Measurements from ENCODE around the gene SAFB.
"Not testable (repeated sequence)": the region's sequence is repeated elsewhere in the genome, so short reads cannot be mapped to it uniquely, and the experiment has no call there.

Gene SAFB

DNA sequence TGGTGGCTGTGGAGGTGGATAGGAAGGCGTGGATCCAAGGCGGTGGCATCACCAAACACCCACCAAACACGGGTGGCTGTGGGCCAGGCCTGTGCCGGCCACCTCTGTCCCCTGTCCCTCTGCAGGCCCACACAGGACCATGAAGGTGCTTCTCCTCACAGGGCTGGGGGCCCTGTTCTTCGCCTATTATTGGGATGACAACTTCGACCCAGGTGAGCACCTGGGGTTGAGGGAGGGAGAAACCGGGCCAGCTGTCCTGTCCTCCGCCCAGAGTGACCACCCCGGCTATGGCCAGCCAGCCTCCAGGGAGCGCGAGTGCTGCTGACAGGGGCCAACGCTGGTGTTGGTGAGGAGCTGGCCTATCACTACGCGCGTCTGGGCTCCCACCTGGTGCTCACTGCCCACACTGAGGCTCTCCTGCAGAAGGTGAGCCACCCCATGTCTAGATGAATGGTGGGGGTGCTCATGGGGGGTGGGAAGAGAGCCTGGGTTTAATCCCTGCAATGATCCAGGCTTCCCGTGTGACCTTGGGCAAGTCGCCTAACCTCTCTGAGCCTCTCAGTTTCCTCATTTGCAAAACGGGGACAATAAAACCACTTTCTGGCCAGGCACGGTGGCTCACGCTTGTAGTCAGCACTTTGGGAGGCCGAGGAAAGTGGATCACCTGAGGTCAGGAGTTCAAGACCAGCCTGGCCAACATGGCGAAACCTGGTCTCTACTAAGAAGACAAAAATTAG lies 62.0 kb downstream of the SAFB start:
- DNase-seq (ENCODE audit: low read depth, low spot score) = no peak

DNA sequence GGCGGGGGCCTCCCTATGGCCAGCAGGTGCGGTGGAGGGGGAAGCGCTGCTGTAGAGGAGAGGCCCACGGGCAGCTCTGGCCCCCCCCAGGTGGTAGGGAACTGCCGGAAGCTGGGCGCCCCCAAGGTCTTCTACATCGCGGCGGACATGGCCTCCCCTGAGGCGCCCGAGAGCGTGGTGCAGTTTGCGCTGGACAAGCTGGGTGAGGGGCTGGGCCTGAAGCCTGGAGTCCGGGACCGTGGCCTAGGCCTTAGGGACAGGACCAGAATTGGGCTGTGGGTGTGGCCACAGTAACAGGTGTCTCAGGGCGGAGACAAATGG lies 63.4 kb downstream of the SAFB start:
- no peak for DNase-seq (ENCODE audit: low read depth, low spot score)

DNA sequence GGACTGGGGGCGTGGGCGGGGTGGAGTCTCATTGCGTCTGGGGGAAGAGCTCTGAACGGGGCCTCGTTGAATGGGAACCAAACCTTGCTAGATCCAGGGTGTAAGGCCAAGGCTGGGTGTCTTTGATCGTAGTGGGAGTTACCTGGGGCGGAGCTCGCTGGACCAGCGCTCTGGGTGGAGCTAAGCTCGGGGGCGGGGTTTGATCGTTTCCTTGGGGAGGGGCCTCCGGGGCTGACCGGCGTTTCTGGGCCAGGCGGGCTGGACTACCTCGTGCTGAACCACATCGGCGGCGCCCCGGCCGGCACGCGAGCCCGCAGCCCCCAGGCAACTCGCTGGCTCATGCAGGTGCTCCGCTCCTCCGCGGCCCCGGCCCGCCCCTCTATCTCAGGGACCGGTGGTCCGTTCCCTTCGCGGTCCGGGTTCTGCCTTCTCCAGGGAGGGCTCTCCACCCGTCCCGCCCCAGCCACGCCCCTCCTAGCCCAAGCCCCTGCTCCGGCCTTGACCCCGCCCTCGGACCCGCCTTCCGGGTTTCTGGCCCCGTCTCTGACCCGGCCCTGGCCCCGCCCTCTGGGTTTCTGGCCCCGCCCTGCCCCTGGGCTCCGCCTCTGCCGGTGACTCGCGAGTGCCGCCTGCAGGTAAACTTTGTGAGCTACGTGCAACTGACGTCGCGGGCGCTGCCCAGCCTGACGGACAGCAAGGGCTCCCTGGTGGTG lies 63.9 kb downstream of the SAFB start:
- DNase-seq (ENCODE audit: low read depth, low spot score) = peak; percentile 83

DNA sequence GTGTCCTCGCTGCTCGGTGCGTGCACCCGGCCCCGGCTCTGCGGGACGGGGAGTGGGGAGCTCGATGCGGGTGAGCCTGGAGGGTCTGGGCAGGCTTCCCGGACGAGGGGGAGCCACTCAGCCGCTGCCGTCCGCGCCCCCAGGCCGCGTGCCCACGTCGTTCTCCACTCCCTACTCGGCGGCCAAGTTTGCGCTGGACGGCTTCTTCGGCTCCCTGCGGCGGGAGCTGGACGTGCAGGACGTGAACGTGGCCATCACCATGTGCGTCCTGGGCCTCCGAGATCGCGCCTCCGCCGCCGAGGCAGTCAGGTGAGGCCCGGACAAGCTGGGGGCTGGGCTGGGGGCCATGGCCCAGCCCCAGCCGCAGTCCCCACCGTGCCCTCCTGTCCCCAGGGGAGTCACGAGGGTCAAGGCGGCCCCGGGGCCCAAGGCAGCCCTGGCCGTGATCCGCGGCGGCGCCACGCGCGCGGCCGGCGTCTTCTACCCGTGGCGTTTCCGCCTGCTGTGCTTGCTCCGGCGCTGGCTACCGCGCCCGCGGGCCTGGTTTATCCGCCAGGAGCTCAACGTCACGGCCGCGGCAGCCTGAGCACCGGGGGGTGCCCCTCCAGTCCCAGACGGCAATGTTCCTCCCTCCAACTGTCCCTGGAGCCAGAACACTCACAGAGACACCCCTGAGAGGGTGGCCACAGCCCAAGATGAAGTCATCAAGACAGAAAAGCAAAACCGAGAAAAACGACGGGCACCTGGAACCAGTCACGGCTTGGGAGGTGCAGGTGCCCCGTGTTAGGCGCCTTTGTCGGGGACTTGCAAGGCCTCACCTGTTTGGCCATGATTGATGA lies 64.7 kb downstream of the SAFB start:
- DNase-seq (ENCODE audit: low read depth, low spot score) = no peak

DNA sequence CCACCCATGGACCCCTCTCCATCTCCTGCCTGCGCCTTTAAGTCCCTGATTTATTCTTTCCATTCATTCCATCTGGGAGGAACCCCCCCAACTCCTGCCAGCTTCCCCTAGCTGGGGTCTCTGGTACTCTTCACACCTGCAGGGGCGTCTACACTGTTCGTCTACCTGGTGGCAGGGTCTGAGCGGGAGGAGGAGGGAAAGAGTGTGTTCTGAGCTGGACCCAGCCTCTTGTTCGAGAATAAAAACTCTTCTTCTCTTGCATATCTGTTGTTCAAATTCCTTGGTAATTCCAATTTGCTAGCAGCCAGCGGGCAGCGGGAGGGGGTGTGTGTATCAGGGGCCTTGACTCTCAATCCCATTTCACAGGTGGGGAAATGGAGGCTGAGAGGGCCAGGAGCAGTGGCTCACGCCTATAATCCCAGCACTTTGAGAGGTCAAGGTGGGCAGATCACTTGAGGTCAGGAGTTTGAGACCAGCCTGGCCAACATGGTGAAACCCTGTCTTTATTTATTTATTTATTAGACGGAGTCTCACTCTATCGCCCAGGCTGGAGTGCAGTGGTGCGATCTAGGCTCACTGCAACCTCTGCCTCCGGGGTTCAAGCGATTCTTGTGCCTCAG lies 65.5 kb downstream of the SAFB start:
- DNase-seq (ENCODE audit: low read depth, low spot score) = not testable (repeated sequence)

DNA sequence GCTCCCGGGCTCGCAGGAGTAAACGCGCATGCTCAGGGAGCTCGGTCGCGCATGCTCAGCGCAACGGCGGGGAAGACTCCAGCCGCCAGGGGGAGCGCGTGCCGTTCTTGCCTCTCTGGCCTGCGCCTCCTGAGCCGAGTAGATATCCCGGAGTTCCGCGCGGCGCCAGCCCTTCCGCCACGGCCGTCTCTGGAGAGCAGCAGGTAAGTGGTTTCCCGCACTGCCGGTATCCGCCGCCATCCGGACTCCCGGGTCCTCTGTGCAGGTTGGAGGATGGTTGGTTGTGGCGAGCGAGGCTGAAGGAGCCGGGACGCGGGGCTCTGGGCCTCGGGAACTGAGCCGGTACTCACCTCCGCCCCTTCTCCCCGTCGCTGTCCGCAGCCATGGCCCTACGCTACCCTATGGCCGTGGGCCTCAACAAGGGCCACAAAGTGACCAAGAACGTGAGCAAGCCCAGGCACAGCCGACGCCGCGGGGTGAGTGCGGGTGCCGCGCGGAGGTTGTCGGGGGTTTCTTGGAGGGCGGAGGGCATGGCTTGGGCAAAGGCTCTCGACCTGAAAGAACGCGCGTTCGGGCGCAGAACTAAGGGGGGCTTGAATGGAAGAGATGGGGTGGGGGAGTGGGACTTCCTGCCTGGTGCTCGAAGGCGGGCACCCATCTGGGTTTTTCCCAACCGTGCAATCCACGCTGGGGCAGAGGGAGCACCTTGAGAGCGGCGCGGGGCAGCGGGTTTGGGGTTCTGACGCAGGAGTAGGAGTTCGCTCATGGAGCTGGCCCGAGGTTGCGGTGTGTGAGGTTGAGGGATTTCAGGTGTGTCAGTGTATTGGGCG lies 67.5 kb downstream of the SAFB start, which contains the start of gene RPL36:
RPL36 (plus strand) TSS at position 171 of the 830 bp plus-strand sequence; CDS start at position 384, 213 bp downstream.
- peak; percentile 65 for DNase-seq (ENCODE audit: low read depth, low spot score)

DNA sequence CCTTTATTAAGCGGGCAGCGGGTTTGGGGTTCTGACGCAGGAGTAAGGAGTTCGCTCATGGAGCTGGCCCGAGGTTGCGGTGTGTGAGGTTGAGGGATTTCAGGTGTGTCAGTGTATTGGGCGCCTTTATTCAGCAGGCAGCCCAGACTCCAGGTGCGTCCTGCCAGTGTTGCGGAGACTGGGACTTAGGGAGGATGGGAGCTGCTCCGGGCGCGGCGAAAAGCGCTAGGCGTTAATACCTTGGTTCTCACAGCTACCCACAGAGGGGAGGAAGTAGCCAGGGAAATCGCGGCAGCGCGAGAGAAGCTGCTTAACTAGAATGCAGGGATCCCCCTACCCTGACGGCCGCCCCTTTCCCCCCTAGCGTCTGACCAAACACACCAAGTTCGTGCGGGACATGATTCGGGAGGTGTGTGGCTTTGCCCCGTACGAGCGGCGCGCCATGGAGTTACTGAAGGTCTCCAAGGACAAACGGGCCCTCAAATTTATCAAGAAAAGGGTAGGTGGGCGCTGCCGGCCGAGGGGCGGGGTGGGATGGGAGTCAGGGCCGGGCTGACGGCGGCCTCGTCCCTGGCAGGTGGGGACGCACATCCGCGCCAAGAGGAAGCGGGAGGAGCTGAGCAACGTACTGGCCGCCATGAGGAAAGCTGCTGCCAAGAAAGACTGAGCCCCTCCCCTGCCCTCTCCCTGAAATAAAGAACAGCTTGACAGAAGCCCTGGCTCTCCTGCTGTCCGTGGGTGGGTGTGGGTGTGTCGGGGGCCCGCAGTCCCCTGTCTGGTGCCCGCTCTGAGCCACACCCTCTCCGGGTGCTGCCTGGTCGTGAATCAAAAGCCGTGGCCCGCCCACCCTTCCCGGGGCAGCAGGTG lies 68.3 kb downstream of the SAFB start:
- no peak for DNase-seq (ENCODE audit: low read depth, low spot score)

DNA sequence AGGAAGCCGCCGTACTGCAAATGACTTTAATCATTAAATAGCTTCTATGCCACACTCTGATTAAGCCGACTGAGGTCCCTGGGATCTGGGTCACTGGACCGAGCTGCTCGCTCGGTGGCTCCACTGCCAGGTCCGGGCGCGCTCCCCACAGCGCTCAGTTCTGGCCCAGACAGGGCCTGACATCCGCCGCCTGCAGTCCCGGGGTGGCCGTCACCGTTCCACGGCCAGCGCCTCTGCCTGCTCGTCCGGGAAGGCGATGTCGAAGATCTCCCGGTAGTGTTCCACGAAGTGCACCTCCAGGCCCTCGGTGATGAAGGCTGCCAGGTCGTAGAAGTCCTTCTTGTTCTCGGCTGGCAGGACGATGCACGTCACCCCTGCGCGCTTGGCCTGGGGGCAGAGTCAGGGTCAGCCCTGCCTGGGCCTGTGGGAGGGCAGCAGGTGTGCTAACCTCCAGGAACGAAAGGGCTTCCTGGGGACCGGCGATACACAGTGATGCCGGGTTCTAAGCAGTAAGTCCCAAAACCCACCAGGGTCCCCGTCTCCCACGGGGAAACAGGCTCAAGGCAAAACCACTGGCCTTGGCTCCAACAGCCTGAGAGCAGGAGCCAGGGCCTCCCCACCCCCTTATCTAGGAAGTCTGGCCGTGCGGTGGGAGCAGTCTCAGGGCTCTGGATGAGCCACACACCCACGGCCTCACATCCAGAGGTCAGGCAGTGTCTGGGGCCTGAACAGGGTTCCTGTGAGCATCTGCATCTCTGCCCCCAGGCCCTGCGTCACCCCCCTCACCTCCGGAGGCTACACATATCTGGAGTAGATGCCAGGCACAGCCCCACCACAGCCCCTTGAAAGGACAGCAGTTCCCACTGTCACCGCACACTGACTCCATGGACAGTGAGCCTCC lies 69.2 kb downstream of the SAFB start:
- no peak for DNase-seq (ENCODE audit: low read depth, low spot score)

DNA sequence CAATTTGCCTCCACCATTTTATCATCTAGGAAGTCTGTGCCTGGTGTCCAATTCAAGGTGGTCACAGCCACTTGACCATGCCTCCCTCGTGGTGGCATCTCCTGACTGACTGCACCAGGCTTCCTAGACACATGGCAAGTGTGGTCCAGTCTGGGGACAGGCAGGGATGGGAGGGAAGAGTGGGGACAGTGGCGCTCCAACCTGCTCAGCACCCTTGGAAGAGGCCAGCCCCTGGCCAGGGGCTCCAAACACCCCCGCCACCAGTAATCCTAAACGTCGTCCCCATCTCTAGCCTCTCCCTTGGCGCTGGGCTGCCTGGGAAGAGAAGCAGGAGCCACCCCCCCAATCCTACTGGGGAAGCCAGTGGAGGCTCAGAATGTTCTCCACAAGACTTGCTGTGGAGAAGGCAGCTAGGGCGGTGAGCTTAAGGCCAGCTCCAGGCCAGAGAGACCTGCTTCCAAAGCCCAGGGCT lies 69.9 kb downstream of the SAFB start:
- DNase-seq (ENCODE audit: low read depth, low spot score) = no peak

DNA sequence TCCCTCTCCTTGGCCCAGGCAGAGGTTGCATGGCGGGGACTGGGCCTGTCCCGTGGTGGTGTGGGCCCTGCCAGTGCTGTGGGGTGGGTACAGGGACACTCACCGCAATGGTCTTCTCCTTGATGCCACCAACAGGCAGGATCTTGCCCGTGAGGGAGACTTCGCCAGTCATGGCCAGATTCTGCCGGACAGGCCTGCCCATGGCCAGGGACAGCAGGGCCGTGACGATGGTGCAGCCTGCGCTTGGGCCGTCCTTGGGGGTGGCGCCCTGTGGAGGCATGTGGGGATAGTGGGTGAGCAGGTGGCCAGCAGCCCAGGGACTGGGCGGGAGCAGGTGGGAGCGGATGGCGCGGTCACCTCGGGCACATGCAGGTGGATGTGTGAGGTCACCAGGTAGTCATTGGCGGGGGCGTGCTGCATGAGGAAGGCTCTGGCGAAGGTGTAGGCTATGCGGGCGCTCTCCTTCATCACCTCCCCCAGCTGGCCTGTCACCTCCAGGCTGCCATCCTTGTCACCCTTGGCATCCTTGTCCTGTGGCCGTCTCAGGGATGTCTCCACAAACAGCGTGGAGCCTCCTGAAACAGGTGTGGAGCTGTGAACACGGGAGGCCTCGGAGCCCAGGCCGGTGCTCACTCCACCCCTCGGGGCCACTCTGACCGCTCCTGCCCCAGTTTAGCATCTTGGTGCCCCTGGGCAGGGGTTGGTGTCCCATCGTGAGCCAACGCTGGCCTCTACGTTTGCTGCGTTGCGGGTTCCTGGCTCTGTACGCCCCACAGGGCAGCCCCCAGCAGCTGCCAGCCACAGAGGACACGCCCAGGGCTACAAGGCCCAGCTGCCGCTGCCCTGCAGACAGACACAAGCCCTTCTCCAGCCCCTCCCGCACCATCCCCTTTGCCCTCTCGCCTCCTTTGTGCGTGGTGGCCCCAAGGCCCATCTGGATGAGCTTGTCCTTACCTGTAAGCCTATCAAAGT lies 70.6 kb downstream of the SAFB start:
- no peak for DNase-seq (ENCODE audit: low read depth, low spot score)

DNA sequence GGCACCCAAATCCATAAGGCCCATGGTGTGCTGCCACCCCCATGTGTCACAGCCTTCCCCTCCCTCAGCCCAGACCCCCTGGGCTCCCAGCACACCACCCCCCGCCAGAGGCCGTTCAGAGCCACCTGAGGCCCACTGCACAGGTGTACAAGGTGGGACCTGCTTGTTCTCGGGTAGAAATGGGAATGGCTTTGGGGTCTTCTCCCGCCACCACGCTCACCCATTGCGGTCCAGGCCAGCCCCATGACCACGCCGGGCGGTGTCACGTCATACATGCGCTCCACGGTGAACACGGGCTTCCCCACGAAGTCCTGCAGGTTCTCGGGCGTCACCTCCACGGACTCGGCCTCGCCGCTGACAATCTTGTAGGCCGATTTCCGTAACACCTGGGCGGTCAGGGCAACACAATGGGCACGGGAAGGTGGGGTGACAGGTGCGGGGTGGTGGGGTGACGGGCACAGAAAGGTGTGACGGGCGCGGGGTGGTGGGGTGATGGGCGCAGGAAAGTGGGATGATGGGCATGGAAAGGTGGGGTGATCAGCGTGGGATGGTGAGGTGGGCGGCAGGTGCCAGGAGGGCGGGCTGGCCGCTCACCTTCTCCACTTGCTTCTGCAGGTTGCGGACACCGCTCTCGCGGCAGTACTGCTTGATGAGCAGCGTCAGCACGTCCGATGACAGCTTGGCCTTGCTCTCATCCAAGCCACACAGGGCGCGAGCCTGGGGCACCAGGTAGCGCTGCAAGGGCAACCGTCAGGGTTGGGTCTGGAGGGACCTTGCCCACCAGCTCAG lies 71.5 kb downstream of the SAFB start:
- no peak for DNase-seq (ENCODE audit: low read depth, low spot score)

DNA sequence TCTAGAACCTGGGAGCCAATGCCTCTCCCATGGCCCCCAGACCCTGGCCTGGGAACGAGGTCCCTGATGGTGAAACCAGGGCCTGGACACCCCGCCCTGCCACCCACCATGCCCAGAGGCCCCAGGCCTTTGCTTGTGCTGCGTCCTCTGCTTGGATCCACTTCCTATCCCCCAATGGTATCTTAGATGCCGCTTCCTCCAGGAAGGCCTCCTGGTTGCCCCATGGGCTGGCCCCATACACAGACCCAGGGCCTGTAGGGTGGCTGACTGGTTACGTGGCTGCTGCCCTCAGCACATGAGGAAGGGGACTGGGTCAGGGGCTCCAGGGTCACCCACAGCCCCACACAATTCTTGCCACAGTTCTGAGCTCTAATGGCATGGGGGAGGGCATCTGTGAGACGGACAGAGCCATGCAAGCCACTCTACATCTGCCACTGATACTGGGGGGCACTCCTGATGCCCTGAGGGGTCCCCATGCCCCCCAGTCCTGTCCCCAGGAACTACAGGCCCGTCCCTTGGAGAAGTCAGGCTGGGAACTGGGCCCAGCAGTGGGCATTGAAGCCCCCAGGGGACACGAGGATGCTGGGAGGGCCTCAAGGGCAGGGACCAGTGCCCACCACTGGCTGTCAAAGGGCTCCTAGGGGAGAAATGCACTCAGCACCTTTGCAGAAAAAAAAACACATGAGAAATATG lies 72.2 kb downstream of the SAFB start:
- no peak for DNase-seq (ENCODE audit: low read depth, low spot score)

DNA sequence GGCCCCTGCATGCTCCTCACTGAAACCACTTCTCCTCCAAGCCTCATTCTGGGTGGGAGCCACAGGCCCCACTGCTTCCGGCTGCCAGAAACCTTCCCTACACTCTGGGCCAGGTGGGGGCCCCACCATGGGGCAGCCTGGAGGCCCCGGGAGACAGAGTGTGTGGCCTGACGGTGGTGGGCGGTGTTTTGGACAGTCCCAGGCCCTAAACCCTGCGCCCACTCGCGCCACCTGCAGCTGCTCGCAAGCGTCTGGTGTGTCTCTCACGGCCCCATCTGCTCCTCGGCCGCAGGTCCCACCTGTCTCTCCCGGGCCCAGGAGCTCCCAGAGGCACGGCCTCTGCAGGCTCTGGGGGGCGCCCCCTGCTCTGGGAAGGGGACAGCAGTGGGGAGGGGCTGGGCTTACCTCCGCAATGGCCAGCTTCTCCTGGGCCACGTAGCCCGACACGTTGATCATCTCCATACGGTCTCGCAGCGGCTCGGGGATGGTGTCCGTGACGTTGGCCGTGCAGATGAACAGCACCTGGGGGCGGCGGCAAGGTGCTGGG lies 72.8 kb downstream of the SAFB start:
- DNase-seq (ENCODE audit: low read depth, low spot score) = no peak

DNA sequence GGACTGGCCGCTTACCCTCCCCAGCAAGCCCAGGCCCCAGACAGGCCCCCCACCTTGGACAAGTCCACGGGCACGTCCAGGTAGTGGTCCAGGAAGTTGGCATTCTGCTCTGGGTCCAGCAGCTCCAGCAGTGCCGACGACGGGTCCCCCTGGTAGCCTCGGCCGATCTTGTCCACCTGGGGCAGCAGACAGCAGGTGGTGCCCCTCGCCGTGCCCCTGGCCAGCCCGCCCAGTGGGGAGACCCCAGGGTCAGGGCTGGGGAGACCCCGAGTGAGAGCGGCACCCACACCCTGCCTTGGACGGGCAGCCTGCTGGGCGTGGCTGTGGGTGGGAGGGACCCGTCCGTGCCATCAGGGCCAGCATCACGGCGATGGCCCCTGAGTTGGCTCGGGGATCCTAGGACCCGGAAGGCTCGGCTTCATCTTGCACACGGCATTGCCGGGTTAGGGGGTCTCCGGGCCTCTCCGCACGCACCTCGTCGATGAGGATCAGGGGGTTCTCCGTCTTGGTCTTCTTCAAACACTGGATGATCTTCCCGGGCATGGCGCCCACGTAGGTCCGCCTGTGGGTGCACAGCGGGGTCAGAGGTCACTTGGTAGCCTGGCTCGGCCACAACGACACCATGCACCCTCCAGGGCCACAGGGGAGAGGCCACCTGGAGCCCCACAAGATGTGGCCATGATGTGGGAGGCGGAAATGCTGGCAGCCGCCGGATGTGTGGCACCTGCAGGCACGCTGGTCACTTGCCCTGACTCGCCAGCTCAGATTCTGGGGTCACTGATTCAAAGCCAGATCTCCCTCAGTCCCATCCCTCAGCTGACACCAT lies 73.5 kb downstream of the SAFB start:
- no peak for DNase-seq (ENCODE audit: low read depth, low spot score)
